ENCODE data around the gene ZNF331. TPM values are rescaled to one million over a fixed set of nuclear protein-coding genes. Genes with fewer than 3 reads are reported as not detected.
A peak's percentile ranks its signal among the peaks of the same experiment; 100 is the strongest.

ZNF331 gene
- total RNA-seq, 2 experiments from 2014 or later, result 19.5 to 20.2 TPM

- POLR2A ChIA-PET, result no interaction called here
- DNase-seq, result no peak
- Mint-ChIP-seq H3K36me3 (ENCODE audit: low read depth) (no peaks in the 10 kb centered on the region), H3K4me3 (no peak overlapping the region), H3K27me3 (no peaks in the 10 kb centered on the region), H3K27ac (no peak overlapping the region), H3K4me1 (no peaks in the 10 kb centered on the region), H3K9me3 (peaks cover 9% of the 10 kb centered on the region)
- CTCF ChIA-PET, result no interaction called here
Observed at GRCh38 chr19:53597023-53597422, 59.1 kb downstream of the ZNF331 start.

- ChIA-PET POLR2A (no interaction called here), CTCF (no interaction called here)
- no peaks in the 10 kb centered on the region for H3K36me3 Mint-ChIP-seq (ENCODE audit: low read depth)
- no peak overlapping the region for H3K27ac Mint-ChIP-seq
- peaks cover 13% of the 10 kb centered on the region for H3K9me3 Mint-ChIP-seq
- H3K4me3 Mint-ChIP-seq, result no peak overlapping the region
- no peaks in the 10 kb centered on the region for H3K27me3 Mint-ChIP-seq
- no peak for DNase-seq
- H3K4me1 Mint-ChIP-seq, result no peaks in the 10 kb centered on the region
Observed at GRCh38 chr19:53598361-53598760, 60.4 kb downstream of the ZNF331 start.

GRCh38 chr19:53600217-53600616 is 62.3 kb downstream of the ZNF331 start:
- Mint-ChIP-seq H3K27me3 (no peaks in the 10 kb centered on the region), H3K4me1 (no peaks in the 10 kb centered on the region), H3K27ac (no peak overlapping the region), H3K36me3 (ENCODE audit: low read depth) (no peaks in the 10 kb centered on the region), H3K9me3 (peaks cover 18% of the 10 kb centered on the region), H3K4me3 (no peak overlapping the region)
- ChIA-PET CTCF (no interaction called here), POLR2A (no interaction called here)
- DNase-seq, result no peak

- DNase-seq, result no peak
- ChIA-PET POLR2A (no interaction called here), CTCF (no interaction called here)
- H3K27ac Mint-ChIP-seq, result no peak overlapping the region
- no peaks in the 10 kb centered on the region for H3K27me3 Mint-ChIP-seq
- peaks cover 19% of the 10 kb centered on the region for H3K9me3 Mint-ChIP-seq
- no peaks in the 10 kb centered on the region for H3K36me3 Mint-ChIP-seq (ENCODE audit: low read depth)
- no peaks in the 10 kb centered on the region for H3K4me1 Mint-ChIP-seq
- H3K4me3 Mint-ChIP-seq, result no peak overlapping the region
Observed at GRCh38 chr19:53606031-53606430, 68.1 kb downstream of the ZNF331 start.

- no peak overlapping the region for H3K27ac Mint-ChIP-seq
- no peak for DNase-seq
- CTCF ChIA-PET, result no interaction called here
- no peak overlapping the region for H3K4me3 Mint-ChIP-seq
- POLR2A ChIA-PET, result no interaction called here
- no peaks in the 10 kb centered on the region for H3K27me3 Mint-ChIP-seq
- peaks cover 19% of the 10 kb centered on the region for H3K9me3 Mint-ChIP-seq
- no peaks in the 10 kb centered on the region for H3K4me1 Mint-ChIP-seq
- H3K36me3 Mint-ChIP-seq (ENCODE audit: low read depth), result no peaks in the 10 kb centered on the region
Observed at GRCh38 chr19:53608381-53608780, 70.4 kb downstream of the ZNF331 start.

GRCh38 chr19:53612762-53613526 is 75.0 kb downstream of the ZNF331 start:
- no peaks in the 10 kb centered on the region for H3K4me1 Mint-ChIP-seq
- H3K27me3 Mint-ChIP-seq, result no peaks in the 10 kb centered on the region
- H3K4me3 Mint-ChIP-seq, result no peak overlapping the region
- peaks cover 15% of the 10 kb centered on the region for H3K9me3 Mint-ChIP-seq
- no peak for DNase-seq
- no peaks in the 10 kb centered on the region for H3K36me3 Mint-ChIP-seq (ENCODE audit: low read depth)
- ChIA-PET POLR2A (no interaction called here), CTCF (interaction anchor here (0.6 to 0.7 kb wide), 3 partner anchors 50 to 971 kb away, joined by 3 read pairs; no protein-coding TSS in a partner anchor)
- no peak overlapping the region for H3K27ac Mint-ChIP-seq

GRCh38 chr19:53621885-53622740 is 84.2 kb downstream of the ZNF331 start:
- Mint-ChIP-seq H3K4me3 (no peak overlapping the region), H3K27ac (no peak overlapping the region), H3K9me3 (peaks cover 13% of the 10 kb centered on the region), H3K36me3 (ENCODE audit: low read depth) (no peaks in the 10 kb centered on the region), H3K4me1 (peaks cover 5% of the 10 kb centered on the region), H3K27me3 (no peaks in the 10 kb centered on the region)
- no peak for DNase-seq
- POLR2A ChIA-PET, result no interaction called here
- CTCF ChIA-PET, result no interaction called here

- Mint-ChIP-seq H3K9me3 (peaks cover 10% of the 10 kb centered on the region), H3K27ac (peak overlapping the region; percentile 66), H3K4me3 (no peak overlapping the region), H3K27me3 (no peaks in the 10 kb centered on the region), H3K36me3 (ENCODE audit: low read depth) (no peaks in the 10 kb centered on the region), H3K4me1 (peaks cover 5% of the 10 kb centered on the region)
- ChIA-PET POLR2A (no interaction called here), CTCF (no interaction called here)
- no peak for DNase-seq
Observed at GRCh38 chr19:53624771-53625545, 87.0 kb downstream of the ZNF331 start.

GRCh38 chr19:53626486-53626885 is 88.5 kb downstream of the ZNF331 start:
- no peak overlapping the region for H3K4me3 Mint-ChIP-seq
- no peaks in the 10 kb centered on the region for H3K27me3 Mint-ChIP-seq
- H3K27ac Mint-ChIP-seq, result no peak overlapping the region
- CTCF ChIA-PET, result no interaction called here
- DNase-seq, result no peak
- POLR2A ChIA-PET, result no interaction called here
- H3K36me3 Mint-ChIP-seq (ENCODE audit: low read depth), result no peaks in the 10 kb centered on the region
- H3K9me3 Mint-ChIP-seq, result peaks cover 10% of the 10 kb centered on the region
- peaks cover 5% of the 10 kb centered on the region for H3K4me1 Mint-ChIP-seq

- POLR2A ChIA-PET, result no interaction called here
- Mint-ChIP-seq H3K9me3 (peaks cover 10% of the 10 kb centered on the region), H3K27me3 (no peaks in the 10 kb centered on the region), H3K36me3 (ENCODE audit: low read depth) (no peaks in the 10 kb centered on the region), H3K4me1 (peaks cover 5% of the 10 kb centered on the region), H3K27ac (no peak overlapping the region), H3K4me3 (no peak overlapping the region)
- DNase-seq, result no peak
- CTCF ChIA-PET, result no interaction called here
Observed at GRCh38 chr19:53626976-53627375, 89.0 kb downstream of the ZNF331 start.

Other genes starting within 250 kb of the ZNF331 start
- 10 to 100 TPM in 1 of 2 experiments, 1 to 10 TPM in 1; 9.9 to 10.5 TPM for gene ZNF845, start 204.4 kb upstream of the ZNF331 start, total RNA-seq
- 10 to 100 TPM; 14.5 to 20.7 TPM for gene ZNF525, start 172.4 kb upstream of the ZNF331 start, total RNA-seq
- gene ZNF765, start 143.0 kb upstream of the ZNF331 start, total RNA-seq, result 10 to 100 TPM; 13.8 to 14.0 TPM
- 10 to 100 TPM; 11.2 to 11.3 TPM for gene ZNF761, start 106.2 kb upstream of the ZNF331 start, total RNA-seq
- gene ZNF813, start 70.4 kb upstream of the ZNF331 start, total RNA-seq, result 1 to 10 TPM; 4.6 to 6.8 TPM
- not detected for gene DPRX, start 93.9 kb downstream of the ZNF331 start, total RNA-seq

Measured in activated CD4-positive, alpha-beta T cell treated with anti-CD3 and anti-CD28 coated beads, Interleukin-2, amount 10 ng/mL, durations not matched to agents 7 days and 5 days (primary cell).